GM19099 (cell line): ENCODE results near the gene PPIL6.

Experiments used
- POLR2A ChIP-seq: IDR thresholded peaks from 3 replicates; pipeline ENCODE4 v1.6.1; 2011; ENCODE audit warnings: low read depth; ENCODE audit not compliant: insufficient read length; ENCODE audit errors: extremely low read depth

PPIL6 gene

GRCh38 chr6:109440331-109441068 lies at the start of gene PPIL6, which contains the start of gene SMPD2:
Gene PPIL6 (minus strand): TSS chr6:109440628. CDS start chr6:109440590, 38 bp downstream.
Gene SMPD2 (plus strand): TSS chr6:109440724. CDS start chr6:109441122, 398 bp downstream.
- peak; percentile 59 for TF ChIP-seq POLR2A

GRCh38 chr6:109488001-109488400 lies 47.6 kb upstream of the PPIL6 start:
- no peak for TF ChIP-seq POLR2A

GRCh38 chr6:109486068-109486467 lies 45.6 kb upstream of the PPIL6 start:
- no peak for TF ChIP-seq POLR2A

DNA sequence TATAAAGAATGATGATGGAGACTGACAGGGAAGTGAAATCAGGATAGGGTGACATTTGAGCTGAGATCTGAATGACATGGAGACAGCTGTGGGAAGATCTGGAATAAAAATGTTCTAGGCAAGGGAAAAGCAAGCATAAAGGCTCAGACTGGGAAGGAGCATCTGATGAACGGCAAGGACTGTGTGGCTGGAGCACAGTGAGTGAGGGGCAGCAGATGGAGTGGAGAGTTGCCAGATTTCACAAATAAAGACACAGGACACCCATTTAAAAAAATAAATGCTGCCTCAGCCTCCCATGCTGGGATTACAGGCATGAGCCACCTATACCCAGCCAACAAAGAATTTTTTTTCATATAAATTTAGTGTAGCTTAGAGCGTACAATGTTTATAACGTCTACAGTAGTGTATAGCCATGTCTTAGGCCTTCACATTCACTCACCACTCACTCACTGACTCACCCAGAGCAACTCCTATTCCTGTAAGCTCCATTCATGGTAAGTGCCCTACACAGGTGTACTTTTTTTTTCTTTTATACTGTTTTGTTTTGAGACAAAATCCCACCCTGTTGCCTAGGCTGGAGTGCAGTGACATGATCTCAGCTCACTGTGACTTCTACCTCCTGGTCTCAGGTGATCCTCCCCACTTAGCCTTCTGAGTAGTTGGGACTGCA lies 45.0 kb upstream of the PPIL6 start:
- TF ChIP-seq POLR2A = no peak

DNA sequence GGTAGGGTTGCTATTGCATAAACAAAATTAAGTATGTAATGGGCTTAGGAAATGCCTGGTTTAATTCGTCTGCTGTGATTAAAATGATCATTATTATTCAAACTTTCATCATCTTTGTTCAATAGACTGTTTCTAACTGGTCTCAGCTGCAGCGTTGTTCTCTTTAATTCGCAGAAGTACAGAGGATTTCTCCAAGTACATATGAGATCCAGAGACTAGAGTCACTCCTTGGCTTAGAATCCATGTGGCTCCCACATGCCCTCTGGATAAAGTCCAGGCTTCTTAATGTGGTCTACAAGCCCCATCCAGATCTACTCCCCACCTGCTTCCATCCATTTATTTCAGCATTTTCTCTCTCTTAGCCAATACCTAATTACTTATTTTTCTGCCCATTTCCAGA lies 43.7 kb upstream of the PPIL6 start:
- no peak for TF ChIP-seq POLR2A

DNA sequence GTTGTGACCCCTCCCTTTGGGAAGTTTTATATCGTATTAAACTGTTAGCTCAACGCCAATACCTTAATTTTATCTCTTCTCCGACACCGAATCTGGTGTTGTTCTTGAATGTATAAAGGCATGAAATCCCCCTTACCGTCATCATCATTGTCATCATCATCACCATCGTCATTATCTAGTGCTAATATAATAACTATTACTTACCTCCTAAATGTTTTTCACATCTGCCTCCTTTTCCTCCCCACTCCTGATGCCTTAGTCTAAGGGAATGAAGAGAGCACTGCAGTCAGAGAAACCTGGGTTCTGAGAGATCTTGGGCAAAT lies 43.3 kb upstream of the PPIL6 start:
- TF ChIP-seq POLR2A = no peak

GRCh38 chr6:109482905-109483734 lies 42.7 kb upstream of the PPIL6 start, which contains the start of gene ZBTB24:
Gene ZBTB24 (minus strand): TSS chr6:109483219. CDS start chr6:109482026, 1,193 bp downstream.
- peak; percentile 85 for TF ChIP-seq POLR2A

GRCh38 chr6:109480993-109481480 lies 40.6 kb upstream of the PPIL6 start:
- TF ChIP-seq POLR2A = no peak

DNA sequence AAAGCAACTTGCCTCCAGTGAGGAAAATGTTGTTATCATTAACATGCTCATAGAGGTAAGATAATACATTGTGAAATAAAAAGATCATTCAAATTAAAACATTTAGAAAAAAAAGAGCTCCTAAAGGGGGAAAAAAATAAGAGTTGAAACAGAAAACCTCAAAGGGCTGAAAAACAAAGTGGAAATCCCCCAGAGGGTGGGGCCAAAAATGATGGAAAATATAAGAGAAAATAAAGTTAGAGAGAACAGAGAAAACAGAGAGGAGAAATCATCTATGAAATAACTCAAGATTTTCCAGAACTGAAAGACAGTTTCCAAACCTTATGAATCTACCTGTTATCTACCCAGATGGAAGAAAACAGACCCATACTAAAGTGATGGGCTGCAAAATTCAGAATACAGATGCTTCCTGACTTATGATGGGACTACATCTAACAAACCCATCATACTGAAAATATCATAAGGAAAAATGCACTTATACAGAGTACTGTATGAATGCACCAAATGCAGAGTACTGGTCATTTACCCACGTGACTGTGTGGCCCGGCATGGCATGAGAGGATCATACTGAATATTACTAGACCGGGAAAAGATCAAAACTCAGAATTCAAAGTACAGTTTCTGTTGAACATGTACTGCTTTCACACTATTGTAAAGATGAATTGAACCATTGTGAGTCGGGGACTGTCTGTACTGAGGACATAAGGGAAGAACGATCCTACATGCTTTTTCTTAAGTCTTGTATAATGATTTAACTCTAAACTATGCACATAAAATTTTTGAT lies 38.6 kb upstream of the PPIL6 start:
- TF ChIP-seq POLR2A = no peak

DNA sequence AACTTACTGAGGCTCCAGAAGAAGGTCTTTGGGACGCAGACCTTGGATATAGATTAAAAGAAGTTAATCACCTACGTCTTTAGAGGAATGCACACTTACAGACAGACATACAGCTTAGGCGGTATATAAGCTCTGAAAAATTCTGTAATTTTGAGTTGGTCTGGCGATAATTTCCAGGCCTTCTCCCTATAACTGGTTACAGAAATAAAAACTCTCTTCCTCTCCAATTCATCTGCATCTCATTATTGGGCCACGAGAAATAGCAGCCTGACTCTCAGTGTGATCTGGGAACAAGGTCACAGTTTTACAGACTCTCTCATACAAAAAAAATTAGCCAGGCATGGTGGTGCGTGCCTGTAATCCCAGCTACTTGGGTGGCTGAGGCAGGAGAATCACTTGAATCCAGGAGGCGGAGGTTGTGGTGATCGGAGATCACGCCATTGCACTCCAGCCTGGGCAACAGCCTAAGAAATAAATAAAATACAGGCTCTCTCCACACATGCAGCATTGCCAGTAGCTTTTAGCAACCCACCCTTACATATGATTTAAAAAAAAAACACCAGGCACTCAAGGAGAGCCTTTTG lies 37.9 kb upstream of the PPIL6 start:
- no peak for TF ChIP-seq POLR2A

DNA sequence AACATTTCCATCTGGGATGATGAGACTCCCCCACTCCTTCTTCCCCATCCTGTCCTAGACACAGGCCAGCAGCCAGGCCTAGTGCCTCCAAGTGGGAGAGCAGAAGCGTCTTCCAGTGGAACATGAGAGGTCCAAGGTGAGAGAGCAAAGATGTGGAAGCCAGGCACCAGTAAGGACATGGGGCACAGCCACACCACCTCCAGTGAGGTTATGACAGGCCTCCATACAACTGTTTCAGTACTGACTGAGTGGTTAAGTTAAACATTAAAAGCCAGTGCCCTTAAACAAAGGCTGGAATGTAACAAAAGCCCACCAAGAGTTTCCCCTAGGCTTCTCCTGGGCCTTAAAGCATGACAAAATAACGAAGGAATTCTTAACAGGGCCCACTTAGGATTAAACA lies 37.3 kb upstream of the PPIL6 start:
- TF ChIP-seq POLR2A = no peak

DNA sequence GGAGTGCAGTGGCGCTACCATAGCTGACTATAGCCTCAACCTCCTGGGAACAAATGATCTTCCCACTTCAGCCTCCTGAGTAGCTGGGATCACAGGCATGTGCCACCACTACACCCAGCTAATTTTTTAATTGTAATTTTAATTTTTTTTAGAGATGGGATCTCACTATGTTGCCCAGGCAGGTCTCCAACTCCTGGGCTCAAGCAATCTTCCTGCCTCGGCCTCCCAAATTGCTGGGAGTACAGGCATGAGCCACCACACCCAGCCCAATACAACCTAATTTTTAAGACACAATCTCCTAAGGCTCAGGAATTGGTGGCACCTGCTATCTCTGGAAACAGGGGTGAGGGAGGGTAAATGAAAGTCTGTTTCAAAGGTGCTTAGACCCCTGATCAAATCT lies 36.8 kb upstream of the PPIL6 start:
- TF ChIP-seq POLR2A = no peak

- TF ChIP-seq POLR2A = no peak
Measured at GRCh38 chr6:109475625-109476024, 35.2 kb upstream of the PPIL6 start.

GRCh38 chr6:109474995-109475394 lies 34.6 kb upstream of the PPIL6 start:
- TF ChIP-seq POLR2A = no peak
